Endothelial cell (in vitro differentiated cells): ENCODE data around the gene KLHDC9. TPM values are rescaled to one million over a fixed set of nuclear protein-coding genes. Genes with fewer than 3 reads are reported as not detected.
A peak's percentile ranks its signal among the peaks of the same experiment; 100 is the strongest.
"Not testable (repeated sequence)": the region's sequence is repeated elsewhere in the genome, so short reads cannot be mapped to it uniquely, and the experiment has no call there.

Experiments
- DNase-seq: peaks from one replicate; pipeline ENCODE4 v3.0.0; 2021; ENCODE audit warnings: low spot score
- H3K27ac Mint-ChIP-seq: one replicate; pipeline ENCODE4 v1.8.0; 2021; ENCODE audit warnings: mixed read lengths, inconsistent platforms; ENCODE audit not compliant: unreplicated experiment
- H3K27me3 Mint-ChIP-seq: one replicate; pipeline ENCODE4 v1.8.0; 2021; ENCODE audit warnings: mild to moderate bottlenecking, moderate library complexity, mixed read lengths, inconsistent platforms; ENCODE audit not compliant: unreplicated experiment
- H3K36me3 Mint-ChIP-seq: one replicate; pipeline ENCODE4 v1.8.0; 2021; ENCODE audit warnings: mild to moderate bottlenecking, low read depth, mixed read lengths, inconsistent platforms; ENCODE audit not compliant: unreplicated experiment
- H3K4me1 Mint-ChIP-seq: one replicate; pipeline ENCODE4 v1.8.0; 2021; ENCODE audit warnings: mild to moderate bottlenecking, mixed read lengths, inconsistent platforms; ENCODE audit not compliant: unreplicated experiment
- H3K4me3 Mint-ChIP-seq: one replicate; pipeline ENCODE4 v1.8.0; 2021; ENCODE audit warnings: mild to moderate bottlenecking, mixed read lengths, inconsistent platforms; ENCODE audit not compliant: unreplicated experiment
- H3K9me3 Mint-ChIP-seq: one replicate; pipeline ENCODE4 v1.8.0; 2021; ENCODE audit warnings: mixed read lengths, inconsistent platforms; ENCODE audit not compliant: unreplicated experiment
- total RNA-seq: library from RNA; stranded (reverse); fragmentation: NEBNext Ultra II Directional; extraction: Animal tissue kit (Norgen Biotek cat#: 25700); gene quantifications from one replicate; pipeline ENCODE4 v1.2.1, GENCODE V29; 2021; ENCODE audit not compliant: unreplicated experiment
- TF ChIP-seq, protein P1 (sequence below): fragments of 200-600 bp; sonication (generic); IDR thresholded peaks from one replicate; pipeline ENCODE4 v1.5.0; 2021; ENCODE audit warnings: antibody characterized with exemption; ENCODE audit not compliant: unreplicated experiment

KLHDC9 gene
- total RNA-seq, 1 donor from 2014 or later, result 7.3 TPM

DNA sequence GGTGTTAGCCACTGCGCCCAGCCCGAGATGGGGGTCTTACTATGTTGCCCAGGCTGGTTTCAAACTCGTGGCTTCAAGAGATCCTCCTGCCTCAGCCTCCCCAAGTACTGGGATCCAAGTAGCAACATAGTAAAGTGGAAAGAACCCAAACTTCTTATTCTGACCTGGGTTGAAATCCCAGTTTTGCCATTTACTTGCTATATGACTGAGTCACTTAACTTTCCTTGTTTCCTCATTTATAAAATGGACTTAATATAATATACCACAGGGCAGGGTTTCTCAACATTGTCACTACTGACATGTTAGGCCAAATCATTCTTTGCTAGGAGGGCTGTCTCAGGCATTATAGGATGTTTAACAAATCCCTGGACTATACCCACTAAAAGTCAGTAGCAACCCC, 13.0 kb downstream of the KLHDC9 start:
- Mint-ChIP-seq H3K36me3 (no peaks in the 10 kb centered on the region), H3K27ac (no peak overlapping the region), H3K4me1 (peaks cover 20% of the 10 kb centered on the region), H3K9me3 (no peaks in the 10 kb centered on the region), H3K4me3 (no peak overlapping the region), H3K27me3 (peaks cover 1% of the 10 kb centered on the region)
- no peak for DNase-seq
- TF ChIP-seq, protein P1, sequence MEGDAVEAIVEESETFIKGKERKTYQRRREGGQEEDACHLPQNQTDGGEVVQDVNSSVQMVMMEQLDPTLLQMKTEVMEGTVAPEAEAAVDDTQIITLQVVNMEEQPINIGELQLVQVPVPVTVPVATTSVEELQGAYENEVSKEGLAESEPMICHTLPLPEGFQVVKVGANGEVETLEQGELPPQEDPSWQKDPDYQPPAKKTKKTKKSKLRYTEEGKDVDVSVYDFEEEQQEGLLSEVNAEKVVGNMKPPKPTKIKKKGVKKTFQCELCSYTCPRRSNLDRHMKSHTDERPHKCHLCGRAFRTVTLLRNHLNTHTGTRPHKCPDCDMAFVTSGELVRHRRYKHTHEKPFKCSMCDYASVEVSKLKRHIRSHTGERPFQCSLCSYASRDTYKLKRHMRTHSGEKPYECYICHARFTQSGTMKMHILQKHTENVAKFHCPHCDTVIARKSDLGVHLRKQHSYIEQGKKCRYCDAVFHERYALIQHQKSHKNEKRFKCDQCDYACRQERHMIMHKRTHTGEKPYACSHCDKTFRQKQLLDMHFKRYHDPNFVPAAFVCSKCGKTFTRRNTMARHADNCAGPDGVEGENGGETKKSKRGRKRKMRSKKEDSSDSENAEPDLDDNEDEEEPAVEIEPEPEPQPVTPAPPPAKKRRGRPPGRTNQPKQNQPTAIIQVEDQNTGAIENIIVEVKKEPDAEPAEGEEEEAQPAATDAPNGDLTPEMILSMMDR, result no peak

DNA sequence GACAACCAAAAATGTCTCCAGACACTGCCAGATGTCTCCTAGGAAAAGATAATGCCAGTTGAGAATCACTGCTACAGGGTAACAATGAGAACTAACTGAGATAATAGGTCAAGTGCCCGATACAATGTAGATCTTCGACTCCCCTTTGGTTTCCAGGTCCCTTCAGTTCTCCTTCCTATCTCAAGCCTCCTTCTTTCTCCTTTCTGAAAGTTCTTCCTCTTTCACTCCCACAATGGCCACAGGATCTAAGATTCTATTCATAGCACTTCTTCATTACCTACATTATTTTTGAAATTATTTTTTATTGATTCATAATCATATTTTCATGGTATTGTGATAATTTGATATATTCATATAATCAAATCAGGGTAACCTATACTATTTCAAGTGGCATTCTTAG, 13.4 kb downstream of the KLHDC9 start:
- no peaks in the 10 kb centered on the region for H3K9me3 Mint-ChIP-seq
- H3K4me1 Mint-ChIP-seq, result peaks cover 23% of the 10 kb centered on the region
- TF ChIP-seq, protein P1, result no peak
- no peak for DNase-seq
- no peaks in the 10 kb centered on the region for H3K36me3 Mint-ChIP-seq
- H3K4me3 Mint-ChIP-seq, result no peak overlapping the region
- H3K27me3 Mint-ChIP-seq, result peaks cover 3% of the 10 kb centered on the region
- no peak overlapping the region for H3K27ac Mint-ChIP-seq

DNA sequence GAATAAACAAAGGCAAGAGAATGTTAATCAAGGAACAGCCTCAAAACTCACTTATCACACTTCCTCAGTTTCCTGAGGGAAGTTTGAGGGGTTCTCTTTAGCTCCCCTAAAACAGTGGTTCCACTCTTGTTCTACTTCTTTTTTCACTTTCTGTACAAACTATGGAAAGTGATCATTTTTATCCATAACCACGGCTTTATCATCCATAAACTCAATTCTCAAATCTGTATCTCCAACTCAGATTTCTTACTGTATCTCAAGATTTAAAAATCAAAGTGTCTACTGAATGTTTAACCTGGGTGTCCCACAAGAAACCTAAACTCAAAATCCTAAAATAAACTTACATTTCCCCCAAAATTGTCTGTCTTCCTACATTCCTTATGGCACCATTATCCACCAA, 15.8 kb downstream of the KLHDC9 start:
- TF ChIP-seq, protein P1, result no peak
- peaks cover 6% of the 10 kb centered on the region for H3K27me3 Mint-ChIP-seq
- H3K4me1 Mint-ChIP-seq, result peaks cover 34% of the 10 kb centered on the region
- peak overlapping the region; percentile 4 for H3K27ac Mint-ChIP-seq
- H3K36me3 Mint-ChIP-seq, result no peaks in the 10 kb centered on the region
- H3K4me3 Mint-ChIP-seq, result no peak overlapping the region
- no peaks in the 10 kb centered on the region for H3K9me3 Mint-ChIP-seq
- DNase-seq, result no peak

GRCh38 chr1:161114556-161114955, 16.4 kb downstream of the KLHDC9 start:
- peaks cover 40% of the 10 kb centered on the region for H3K4me1 Mint-ChIP-seq
- peaks cover 8% of the 10 kb centered on the region for H3K27me3 Mint-ChIP-seq
- DNase-seq, result no peak
- TF ChIP-seq, protein P1, result no peak
- no peaks in the 10 kb centered on the region for H3K9me3 Mint-ChIP-seq
- H3K27ac Mint-ChIP-seq, result no peak overlapping the region
- H3K36me3 Mint-ChIP-seq, result peaks cover 1% of the 10 kb centered on the region
- no peak overlapping the region for H3K4me3 Mint-ChIP-seq

DNA sequence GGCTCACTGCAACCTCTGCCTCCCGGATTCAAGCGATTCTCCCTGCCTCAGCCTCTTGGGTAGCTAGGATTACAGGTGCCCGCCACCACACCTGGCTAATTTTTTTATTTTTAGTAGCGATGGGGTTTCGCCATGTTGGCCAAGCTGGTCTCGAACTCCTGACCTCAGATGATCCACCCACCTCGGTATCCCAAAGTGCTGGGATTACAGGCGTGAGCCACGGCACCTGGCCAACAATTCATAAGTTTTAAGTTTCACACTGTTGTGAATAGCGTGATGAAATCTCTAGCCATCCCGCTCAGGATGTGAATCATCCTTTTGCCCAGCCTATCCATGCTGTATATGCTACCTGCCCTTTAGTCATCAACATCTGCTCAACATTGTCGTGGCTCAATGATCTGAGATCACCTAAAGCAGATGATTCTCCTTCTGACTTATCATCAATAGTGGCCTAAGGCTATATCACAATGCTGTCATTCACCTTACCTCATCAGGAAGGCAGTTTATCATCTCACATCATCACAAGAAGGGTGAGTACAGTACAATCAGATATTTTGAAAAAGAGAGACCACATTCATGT, 17.1 kb downstream of the KLHDC9 start:
- no peak for DNase-seq
- Mint-ChIP-seq H3K36me3 (peaks cover 8% of the 10 kb centered on the region), H3K27ac (no peak overlapping the region), H3K4me3 (no peak overlapping the region), H3K4me1 (peaks cover 47% of the 10 kb centered on the region), H3K27me3 (peaks cover 8% of the 10 kb centered on the region), H3K9me3 (no peaks in the 10 kb centered on the region)
- TF ChIP-seq, protein P1, result no peak

- Mint-ChIP-seq H3K36me3 (peaks cover 13% of the 10 kb centered on the region), H3K4me1 (peaks cover 50% of the 10 kb centered on the region)
- DNase-seq, H3K27ac Mint-ChIP-seq, H3K4me3 Mint-ChIP-seq, H3K27me3 Mint-ChIP-seq, H3K9me3 Mint-ChIP-seq: not testable (repeated sequence)
These were observed 17.8 kb downstream of the KLHDC9 start for GRCh38 chr1:161115961-161116360.
